Astrocyte (in vitro differentiated cells and primary cell): ENCODE results near the gene NPFF. TPM values are rescaled to one million over a fixed set of nuclear protein-coding genes. Genes with fewer than 3 reads are reported as not detected.
A peak's percentile ranks its signal among the peaks of the same experiment; 100 is the strongest.

Source experiments
- DNase-seq: peaks from one replicate; pipeline ENCODE4 v3.0.0-alpha.2; 2010; ENCODE audit warnings: low read depth
- FAIRE-seq: peaks from 2 replicates; lab custom pipeline; 2011; peaks lifted over from hg19 to GRCh38; lab: Jason Lieb, UNC
- H2AFZ ChIP-seq: 2 replicates; pipeline ENCODE4 v1.6.0; 2012; ENCODE audit warnings: low read depth, low read length, inconsistent platforms
- H3K27ac ChIP-seq: 2 replicates; pipeline ENCODE4 v1.5.1; 2011; ENCODE audit warnings: low read depth, low read length, inconsistent platforms
- H3K27me3 ChIP-seq: 2 replicates; pipeline ENCODE4 v1.6.0; 2011; ENCODE audit warnings: low read length, inconsistent platforms; ENCODE audit not compliant: insufficient read depth
- H3K36me3 ChIP-seq: 2 replicates; pipeline ENCODE4 v1.5.1; 2011; ENCODE audit warnings: low read length, inconsistent platforms; ENCODE audit not compliant: insufficient read depth
- H3K4me1 ChIP-seq: 2 replicates; pipeline ENCODE4 v1.5.1; 2011; ENCODE audit warnings: low read length, inconsistent platforms; ENCODE audit not compliant: insufficient read depth
- H3K4me2 ChIP-seq: 2 replicates; pipeline ENCODE4 v1.6.0; 2012; ENCODE audit warnings: low read length, inconsistent platforms
- H3K4me3 ChIP-seq: 2 replicates; pipeline ENCODE4 v1.5.1; 2011; ENCODE audit warnings: low read depth, mild to moderate bottlenecking, low read length, inconsistent platforms; ENCODE audit not compliant: insufficient read depth
- H3K79me2 ChIP-seq: 2 replicates; pipeline ENCODE4 v1.6.0; 2012; ENCODE audit warnings: mild to moderate bottlenecking, low read length, inconsistent platforms; ENCODE audit not compliant: insufficient read depth
- H3K9ac ChIP-seq: 2 replicates; pipeline ENCODE4 v1.6.0; 2012; ENCODE audit warnings: mild to moderate bottlenecking, low read length, inconsistent platforms
- H3K9me3 ChIP-seq: 2 replicates; pipeline ENCODE4 v1.5.1; 2012; ENCODE audit warnings: low read depth, mild to moderate bottlenecking, low read length, inconsistent platforms; ENCODE audit not compliant: insufficient read depth
- H4K20me1 ChIP-seq: 2 replicates; pipeline ENCODE4 v1.6.0; 2012; ENCODE audit warnings: low read length, inconsistent platforms; ENCODE audit not compliant: insufficient read depth
- H3K27ac Mint-ChIP-seq: one replicate; pipeline ENCODE4 v1.8.0; 2021; ENCODE audit warnings: mild to moderate bottlenecking, mixed read lengths; ENCODE audit not compliant: unreplicated experiment
- H3K27me3 Mint-ChIP-seq: one replicate; pipeline ENCODE4 v1.8.0; 2021; ENCODE audit warnings: low read depth, mixed read lengths; ENCODE audit not compliant: unreplicated experiment
- H3K36me3 Mint-ChIP-seq: one replicate; pipeline ENCODE4 v1.8.0; 2021; ENCODE audit warnings: low read depth, mixed read lengths; ENCODE audit not compliant: unreplicated experiment
- H3K4me1 Mint-ChIP-seq: one replicate; pipeline ENCODE4 v1.8.0; 2021; ENCODE audit warnings: low read depth, mixed read lengths; ENCODE audit not compliant: unreplicated experiment
- H3K4me3 Mint-ChIP-seq: one replicate; pipeline ENCODE4 v1.8.0; 2021; ENCODE audit warnings: mild to moderate bottlenecking, moderate library complexity, mixed read lengths; ENCODE audit not compliant: unreplicated experiment
- H3K9me3 Mint-ChIP-seq: one replicate; pipeline ENCODE4 v1.8.0; 2021; ENCODE audit warnings: mild to moderate bottlenecking, mixed read lengths; ENCODE audit not compliant: unreplicated experiment
- EZH2 ChIP-seq: IDR thresholded peaks from 2 replicates; pipeline ENCODE4 v1.6.1; 2012; ENCODE audit warnings: mild to moderate bottlenecking, low read length, inconsistent platforms; ENCODE audit not compliant: insufficient read depth
- total RNA-seq: library from RNA; stranded (reverse); gene quantifications from 2 replicates; pipeline ENCODE4 v1.2.1, GENCODE V29; 2021
- TF ChIP-seq, protein P1 (sequence below): IDR thresholded peaks from 2 replicates; pipeline ENCODE4 v1.5.1; 2011; ENCODE audit warnings: low read depth, mild to moderate bottlenecking, inconsistent platforms, low read length, moderate library complexity; ENCODE audit not compliant: insufficient read depth

NPFF gene
- total RNA-seq, 1 donor from 2014 or later, result not detected

- H3K27me3 Mint-ChIP-seq, result no peaks in the 10 kb centered on the region
- peak overlapping the region; percentile 4 for H3K27ac ChIP-seq
- DNase-seq (no peak), FAIRE-seq (no peak)
- H3K4me3 ChIP-seq, result no peak overlapping the region
- peaks cover 96% of the 10 kb centered on the region for H4K20me1 ChIP-seq
- peaks cover 43% of the 10 kb centered on the region for H3K4me1 Mint-ChIP-seq
- peaks cover 86% of the 10 kb centered on the region for H3K79me2 ChIP-seq
- peak overlapping the region; percentile 75 for H3K27ac Mint-ChIP-seq
- H3K4me2 ChIP-seq, result no peak overlapping the region
- peaks cover 83% of the 10 kb centered on the region for H3K36me3 ChIP-seq
- no peaks in the 10 kb centered on the region for H3K27me3 ChIP-seq
- H3K9ac ChIP-seq, result peak overlapping the region; percentile 12
- no peak for TF ChIP-seq EZH2
- H2AFZ ChIP-seq, result no peak overlapping the region
- peak overlapping the region; percentile 70 for H3K4me3 Mint-ChIP-seq
- no peaks in the 10 kb centered on the region for H3K9me3 Mint-ChIP-seq
- no peaks in the 10 kb centered on the region for H3K9me3 ChIP-seq
- H3K4me1 ChIP-seq, result peaks cover 5% of the 10 kb centered on the region
- H3K36me3 Mint-ChIP-seq, result peaks cover 30% of the 10 kb centered on the region
Observed at GRCh38 chr12:53474819-53475218, 32.5 kb downstream of the NPFF start.

DNA sequence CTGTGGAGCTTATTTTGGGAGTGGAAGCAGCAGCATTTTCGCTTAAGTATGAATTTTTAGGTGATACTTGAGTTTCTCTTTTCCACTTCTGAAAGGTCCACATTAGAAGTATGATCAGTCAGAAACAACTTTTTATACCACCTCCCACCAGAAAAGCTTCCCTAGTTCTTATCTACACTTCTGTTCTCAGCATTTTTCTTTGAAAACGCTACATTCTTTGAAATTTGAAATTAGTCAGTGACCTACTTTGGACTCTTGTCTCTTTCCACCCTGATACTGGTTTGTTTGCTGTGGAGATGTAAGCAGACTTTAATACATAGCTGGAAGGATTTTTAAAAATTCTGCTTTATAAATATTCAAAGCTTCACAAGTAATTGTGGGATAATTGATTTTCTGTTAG lies 33.2 kb downstream of the NPFF start:
- Mint-ChIP-seq H3K9me3 (no peaks in the 10 kb centered on the region), H3K4me1 (peaks cover 39% of the 10 kb centered on the region), H3K27me3 (no peaks in the 10 kb centered on the region), H3K27ac (no peak overlapping the region), H3K4me3 (no peak overlapping the region), H3K36me3 (peaks cover 28% of the 10 kb centered on the region)
- Histone ChIP-seq H3K79me2 (peaks cover 91% of the 10 kb centered on the region), H4K20me1 (peaks cover 96% of the 10 kb centered on the region), H3K4me1 (peaks cover 3% of the 10 kb centered on the region), H3K9ac (peak overlapping the region; percentile 12), H3K4me3 (no peak overlapping the region), H3K36me3 (peaks cover 84% of the 10 kb centered on the region), H3K27me3 (no peaks in the 10 kb centered on the region), H3K27ac (peak overlapping the region; percentile 4), H2AFZ (no peak overlapping the region), H3K9me3 (no peaks in the 10 kb centered on the region), H3K4me2 (peak overlapping the region; percentile 2)
- TF ChIP-seq, protein P1, sequence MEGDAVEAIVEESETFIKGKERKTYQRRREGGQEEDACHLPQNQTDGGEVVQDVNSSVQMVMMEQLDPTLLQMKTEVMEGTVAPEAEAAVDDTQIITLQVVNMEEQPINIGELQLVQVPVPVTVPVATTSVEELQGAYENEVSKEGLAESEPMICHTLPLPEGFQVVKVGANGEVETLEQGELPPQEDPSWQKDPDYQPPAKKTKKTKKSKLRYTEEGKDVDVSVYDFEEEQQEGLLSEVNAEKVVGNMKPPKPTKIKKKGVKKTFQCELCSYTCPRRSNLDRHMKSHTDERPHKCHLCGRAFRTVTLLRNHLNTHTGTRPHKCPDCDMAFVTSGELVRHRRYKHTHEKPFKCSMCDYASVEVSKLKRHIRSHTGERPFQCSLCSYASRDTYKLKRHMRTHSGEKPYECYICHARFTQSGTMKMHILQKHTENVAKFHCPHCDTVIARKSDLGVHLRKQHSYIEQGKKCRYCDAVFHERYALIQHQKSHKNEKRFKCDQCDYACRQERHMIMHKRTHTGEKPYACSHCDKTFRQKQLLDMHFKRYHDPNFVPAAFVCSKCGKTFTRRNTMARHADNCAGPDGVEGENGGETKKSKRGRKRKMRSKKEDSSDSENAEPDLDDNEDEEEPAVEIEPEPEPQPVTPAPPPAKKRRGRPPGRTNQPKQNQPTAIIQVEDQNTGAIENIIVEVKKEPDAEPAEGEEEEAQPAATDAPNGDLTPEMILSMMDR, result no peak
- no peak for TF ChIP-seq EZH2
- FAIRE-seq, result no peak
- no peak for DNase-seq

GRCh38 chr12:53472056-53472582 lies 35.2 kb downstream of the NPFF start:
- H3K4me3 Mint-ChIP-seq, result no peak overlapping the region
- peaks cover 37% of the 10 kb centered on the region for H3K4me1 Mint-ChIP-seq
- H3K9me3 ChIP-seq, result no peaks in the 10 kb centered on the region
- peaks cover 95% of the 10 kb centered on the region for H4K20me1 ChIP-seq
- no peak overlapping the region for H3K27ac Mint-ChIP-seq
- H3K36me3 ChIP-seq, result peaks cover 90% of the 10 kb centered on the region
- H3K4me1 ChIP-seq, result peaks cover 3% of the 10 kb centered on the region
- H3K9me3 Mint-ChIP-seq, result no peaks in the 10 kb centered on the region
- H3K4me3 ChIP-seq, result no peak overlapping the region
- H3K9ac ChIP-seq, result no peak overlapping the region
- DNase-seq (no peak), FAIRE-seq (no peak)
- no peak overlapping the region for H3K4me2 ChIP-seq
- H3K27me3 ChIP-seq, result no peaks in the 10 kb centered on the region
- H3K79me2 ChIP-seq, result peaks cover 94% of the 10 kb centered on the region
- no peak for TF ChIP-seq EZH2
- TF ChIP-seq, protein P1, result no peak
- no peak overlapping the region for H3K27ac ChIP-seq
- H2AFZ ChIP-seq, result no peak overlapping the region
- H3K27me3 Mint-ChIP-seq, result no peaks in the 10 kb centered on the region
- peaks cover 34% of the 10 kb centered on the region for H3K36me3 Mint-ChIP-seq
